ENCODE measurements around the gene EIF2B5. TPM values are rescaled to one million over a fixed set of nuclear protein-coding genes. Genes with fewer than 3 reads are reported as not detected.

Gene EIF2B5
- total and polyA plus RNA-seq, 2 of the 13 experiments (the other 11 are each of a cell fraction or from before 2014, with no cell fraction given), result 38.4 to 60.2 TPM

GRCh38 chr3:184133840-184134745 lies 1.1 kb upstream of the EIF2B5 start (continued):
- TF ChIP-seq ATF7-NPFF (CRISPR knock-in tag; IDR thresholded peaks at IDR 0.05; ENCODE audit: low read depth) (peak; percentile 89), SMAD9 (CRISPR knock-in tag; IDR thresholded peaks at IDR 0.05) (no peak), MBNL3 (CRISPR knock-in tag; conservative IDR thresholded peaks at IDR 0.05) (no peak), ZBTB44 (CRISPR knock-in tag; IDR thresholded peaks at IDR 0.05) (0 out of 2 replicates have a peak, but pooled peaks have one; percentile 47), ZSCAN22 (CRISPR knock-in tag; IDR thresholded peaks at IDR 0.05) (no peak), ZBTB25 (CRISPR knock-in tag; IDR thresholded peaks at IDR 0.05) (0 out of 2 replicates have a peak, but pooled peaks have one; percentile 40), PHF21A (CRISPR knock-in tag; IDR thresholded peaks at IDR 0.05) (peak; percentile 67; the same call in 1 of the 2 replicates), ZNF704 (CRISPR knock-in tag; IDR thresholded peaks at IDR 0.05; ENCODE audit: borderline replicate concordance) (0 out of 2 replicates have a peak, but pooled peaks have one; percentile 24), HDAC2 (CRISPR knock-in tag; IDR thresholded peaks at IDR 0.05) (peak; percentile 65; the same call in 1 of the 2 replicates), MYC (CRISPR knock-in tag; IDR thresholded peaks at IDR 0.05; ENCODE audit: borderline replicate concordance) (peak; percentile 98), CBX2 (IDR thresholded peaks at IDR 0.05; ENCODE audit: low read depth, low read length) (no peak), CBX2 (CRISPR knock-in tag; IDR thresholded peaks at IDR 0.05; ENCODE audit: low read depth) (0 out of 2 replicates have a peak, but pooled peaks have one; percentile 19), POLR2AphosphoS2 (IDR thresholded peaks at IDR 0.05; ENCODE audit: low read depth, low read length) (no peak), ZNF136 (CRISPR knock-in tag; IDR thresholded peaks at IDR 0.05; ENCODE audit: low read depth) (peak; percentile 63; the same call in 1 of the 2 replicates), ZNF775 (CRISPR knock-in tag; IDR thresholded peaks at IDR 0.05; ENCODE audit: borderline replicate concordance) (no peak), ZNF143 (CRISPR knock-in tag; IDR thresholded peaks at IDR 0.05) (peak; percentile 93), ZNF33A (CRISPR knock-in tag; IDR thresholded peaks at IDR 0.05; ENCODE audit: borderline replicate concordance) (peak; percentile 69; the same call in 1 of the 2 replicates)
